Measurements from ENCODE around the gene CENPV. TPM values are rescaled to one million over a fixed set of nuclear protein-coding genes. Genes with fewer than 3 reads are reported as not detected.
"Not testable (repeated sequence)": the region's sequence is repeated elsewhere in the genome, so short reads cannot be mapped to it uniquely, and the experiment has no call there.

CENPV gene
- total RNA-seq, 1 donor from 2014 or later, result 17.3 TPM

DNA sequence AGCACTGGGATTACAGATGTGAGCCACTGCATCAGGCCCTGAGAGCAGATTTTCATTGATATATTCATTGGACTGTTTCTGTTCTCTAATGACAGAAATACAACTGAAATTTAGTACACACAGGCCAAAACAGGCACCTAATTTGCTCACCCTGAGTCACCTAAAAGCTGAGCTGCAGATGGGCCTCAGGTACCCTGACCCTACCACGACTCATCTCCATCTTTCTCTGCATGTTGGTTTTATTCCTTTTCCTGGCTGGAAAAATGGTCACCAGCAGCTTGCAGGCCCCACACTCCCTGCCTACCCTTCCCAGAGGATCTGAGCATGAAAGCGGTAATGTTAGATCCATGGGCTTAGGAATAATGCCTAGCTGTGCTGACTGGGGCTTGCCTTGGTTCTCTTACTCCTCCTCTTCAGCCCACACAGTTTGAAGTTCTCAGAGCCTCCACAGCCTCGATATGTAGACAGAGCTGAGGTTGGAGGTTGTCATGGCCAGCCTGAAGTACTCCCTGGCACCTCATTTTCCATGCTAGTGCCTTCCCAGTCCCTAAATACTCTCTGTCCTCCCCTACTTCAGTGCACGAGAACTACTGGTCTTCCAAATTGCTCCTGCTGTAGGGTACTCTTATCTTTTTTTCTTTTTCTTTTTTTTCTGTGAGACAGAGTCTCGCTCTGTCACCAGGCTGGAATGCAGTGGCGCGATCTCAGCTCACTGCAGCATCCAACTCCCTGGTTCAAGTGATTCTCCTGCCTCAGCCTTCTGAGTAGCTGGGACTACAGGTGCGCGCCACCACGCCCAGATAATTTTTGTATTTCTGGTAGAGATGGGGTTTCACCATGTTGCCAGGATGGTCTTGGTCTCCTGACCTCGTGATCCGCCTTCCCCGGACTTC lies 51.1 kb downstream of the CENPV start:
- Histone ChIP-seq H3K4me1 (no peaks in the 10 kb centered on the region), H3K27me3 (ENCODE audit: low read depth) (no peaks in the 10 kb centered on the region), H3K4me3 (no peak overlapping the region), H3K27ac (no peak overlapping the region), H3K36me3 (peaks cover 5% of the 10 kb centered on the region), H3K9me3 (no peaks in the 10 kb centered on the region)
- DNase-seq (no peak), ATAC-seq (peak; percentile 52 to 81)
- intact Hi-C loops (cut with DNase I), result no loop called here
- TF ChIP-seq, protein P1, sequence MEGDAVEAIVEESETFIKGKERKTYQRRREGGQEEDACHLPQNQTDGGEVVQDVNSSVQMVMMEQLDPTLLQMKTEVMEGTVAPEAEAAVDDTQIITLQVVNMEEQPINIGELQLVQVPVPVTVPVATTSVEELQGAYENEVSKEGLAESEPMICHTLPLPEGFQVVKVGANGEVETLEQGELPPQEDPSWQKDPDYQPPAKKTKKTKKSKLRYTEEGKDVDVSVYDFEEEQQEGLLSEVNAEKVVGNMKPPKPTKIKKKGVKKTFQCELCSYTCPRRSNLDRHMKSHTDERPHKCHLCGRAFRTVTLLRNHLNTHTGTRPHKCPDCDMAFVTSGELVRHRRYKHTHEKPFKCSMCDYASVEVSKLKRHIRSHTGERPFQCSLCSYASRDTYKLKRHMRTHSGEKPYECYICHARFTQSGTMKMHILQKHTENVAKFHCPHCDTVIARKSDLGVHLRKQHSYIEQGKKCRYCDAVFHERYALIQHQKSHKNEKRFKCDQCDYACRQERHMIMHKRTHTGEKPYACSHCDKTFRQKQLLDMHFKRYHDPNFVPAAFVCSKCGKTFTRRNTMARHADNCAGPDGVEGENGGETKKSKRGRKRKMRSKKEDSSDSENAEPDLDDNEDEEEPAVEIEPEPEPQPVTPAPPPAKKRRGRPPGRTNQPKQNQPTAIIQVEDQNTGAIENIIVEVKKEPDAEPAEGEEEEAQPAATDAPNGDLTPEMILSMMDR (IDR thresholded peaks at IDR 0.05), result no peak

DNA sequence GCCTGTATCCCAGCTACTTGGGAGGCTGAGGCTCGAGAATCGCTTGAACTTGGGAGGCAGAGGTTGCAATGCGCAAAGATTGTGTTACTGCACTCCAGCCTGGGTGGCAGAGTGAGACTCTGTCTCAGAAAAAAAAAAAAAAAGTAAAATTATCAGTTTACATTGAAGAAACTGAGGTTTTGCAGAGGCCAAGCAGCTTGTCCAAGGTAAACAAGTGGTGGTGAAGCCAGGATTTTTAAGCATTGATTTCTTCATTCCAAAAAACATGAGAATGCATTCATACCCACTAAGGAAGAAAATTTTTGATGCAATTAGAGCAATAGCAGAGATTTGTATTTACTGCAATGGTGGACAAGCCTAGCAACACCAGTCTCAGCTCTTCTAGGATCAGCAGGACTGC lies 52.7 kb downstream of the CENPV start:
- TF ChIP-seq, protein P1 (IDR thresholded peaks at IDR 0.05), result no peak

DNA sequence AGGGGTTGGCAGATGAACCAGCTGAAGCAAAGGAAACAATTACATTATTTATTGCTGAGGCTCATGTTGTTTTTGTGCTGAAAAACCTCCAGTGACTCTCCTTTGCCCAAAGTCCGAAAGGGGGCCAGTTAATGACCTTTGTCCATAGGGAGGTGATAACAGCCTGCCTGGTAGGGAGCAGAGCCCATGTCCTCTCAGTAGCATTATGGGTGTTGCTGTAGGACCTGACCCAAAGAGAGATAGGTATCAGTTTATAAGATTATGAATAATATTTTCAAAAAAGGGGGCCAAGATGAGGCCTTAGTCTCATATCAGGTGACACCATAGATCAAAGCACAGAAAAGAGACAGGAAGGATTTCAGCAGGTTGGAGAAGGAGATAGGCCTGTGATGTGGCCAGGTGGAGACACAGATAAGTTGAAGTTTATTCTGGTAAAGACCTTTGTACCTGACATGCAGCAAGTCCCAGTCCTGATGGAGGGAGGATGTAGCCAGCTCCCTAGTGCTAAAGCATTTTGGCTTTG lies 55.1 kb downstream of the CENPV start:
- no peak overlapping the region for H3K27ac ChIP-seq
- no peak for DNase-seq
- H3K9me3 ChIP-seq, result no peaks in the 10 kb centered on the region
- no peaks in the 10 kb centered on the region for H3K27me3 ChIP-seq (ENCODE audit: low read depth)
- intact Hi-C loops (cut with DNase I), result no loop called here
- H3K36me3 ChIP-seq, result peaks cover 5% of the 10 kb centered on the region
- TF ChIP-seq, protein P1 (IDR thresholded peaks at IDR 0.05), result no peak
- H3K4me3 ChIP-seq, result no peak overlapping the region
- no peak for ATAC-seq
- no peaks in the 10 kb centered on the region for H3K4me1 ChIP-seq

More for the DNA sequence above, 52.7 kb downstream of the CENPV start:
- H3K36me3 ChIP-seq, result peaks cover 5% of the 10 kb centered on the region
- H3K9me3 ChIP-seq, result no peaks in the 10 kb centered on the region
- intact Hi-C loops (cut with DNase I), result no loop called here
- H3K27ac ChIP-seq, result no peak overlapping the region
- no peaks in the 10 kb centered on the region for H3K4me1 ChIP-seq
- ATAC-seq (no peak), DNase-seq (no peak)
- H3K4me3 ChIP-seq, result no peak overlapping the region
- H3K27me3 ChIP-seq (ENCODE audit: low read depth), result no peaks in the 10 kb centered on the region

DNA sequence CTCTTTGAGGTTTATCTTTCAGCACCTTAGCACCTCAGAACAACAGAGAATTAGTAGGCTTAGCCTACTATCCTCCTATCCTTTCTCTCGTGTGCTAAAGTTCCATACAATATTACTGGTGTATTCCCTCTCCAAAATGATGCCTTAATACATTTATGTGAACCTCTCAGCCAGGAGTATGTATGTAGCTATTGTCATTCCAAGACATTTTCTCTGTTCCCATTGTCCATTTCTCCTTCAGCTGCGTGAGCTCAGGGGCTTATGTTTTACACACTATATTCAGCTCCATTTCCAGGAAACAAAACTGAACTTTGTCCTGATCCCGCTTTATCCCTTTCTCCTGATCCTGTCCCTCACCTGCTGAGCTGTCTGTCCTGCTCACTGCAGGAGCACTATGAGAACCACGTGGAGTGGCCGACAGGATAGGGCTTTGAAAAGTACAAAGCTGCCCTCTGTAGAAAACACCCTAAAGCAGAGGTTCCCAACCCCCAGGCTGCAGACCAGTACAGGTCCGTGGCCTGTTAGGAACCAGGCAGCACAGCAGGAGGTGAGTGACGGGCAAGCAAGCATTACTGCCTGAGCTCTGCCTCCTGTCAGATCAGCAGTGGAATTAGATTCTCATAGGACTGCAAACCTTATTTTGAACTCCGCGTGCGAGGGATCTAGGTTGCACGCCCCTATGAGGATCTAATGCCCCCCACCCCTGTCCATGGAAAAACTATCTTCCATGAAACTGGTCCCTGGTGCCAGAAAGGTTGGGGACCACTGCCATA lies 55.7 kb downstream of the CENPV start:
- Histone ChIP-seq H3K27ac (no peak overlapping the region), H3K36me3 (peaks cover 5% of the 10 kb centered on the region), H3K9me3 (no peaks in the 10 kb centered on the region), H3K27me3 (ENCODE audit: low read depth) (no peaks in the 10 kb centered on the region), H3K4me3 (no peak overlapping the region), H3K4me1 (no peaks in the 10 kb centered on the region)
- ATAC-seq (no peak), DNase-seq (no peak)
- intact Hi-C loops (cut with DNase I), result no loop called here
- TF ChIP-seq, protein P1 (IDR thresholded peaks at IDR 0.05), result no peak

DNA sequence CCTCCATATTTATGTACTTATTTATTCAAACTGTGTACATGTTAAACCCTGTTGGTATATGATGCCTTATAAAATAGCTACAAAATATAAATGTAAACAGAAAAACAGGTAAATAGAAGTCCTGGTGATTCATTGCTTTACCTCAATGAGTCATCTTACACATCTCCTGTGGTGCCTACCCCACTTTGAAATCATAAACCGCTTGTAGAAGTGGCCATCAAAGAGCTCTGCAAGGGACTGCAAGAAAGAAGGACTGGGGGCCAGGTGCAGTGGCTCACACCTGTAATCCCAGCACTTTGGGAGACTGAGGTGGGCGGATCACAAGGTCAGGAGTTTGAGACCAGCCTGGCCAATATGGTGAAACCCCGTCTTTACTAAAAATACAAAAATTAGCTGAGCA lies 57.2 kb downstream of the CENPV start:
- H3K36me3 ChIP-seq; ATAC-seq; H3K27ac ChIP-seq; H3K4me3 ChIP-seq; H3K4me1 ChIP-seq; H3K27me3 ChIP-seq (ENCODE audit: low read depth); H3K9me3 ChIP-seq; intact Hi-C loops (cut with DNase I); DNase-seq: not testable (repeated sequence)

Data from lower lobe of right lung (tissue), 2 donors.